Epithelial cell of proximal tubule (primary cell): ENCODE data around the gene CAPS. TPM values are rescaled to one million over a fixed set of nuclear protein-coding genes. Genes with fewer than 3 reads are reported as not detected.
"Not testable (repeated sequence)": the region's sequence is repeated elsewhere in the genome, so short reads cannot be mapped to it uniquely, and the experiment has no call there.

Source experiments
- DNase-seq: peaks from one replicate; pipeline ENCODE4 v3.0.0-alpha.2; 2011; ENCODE audit warnings: low read depth
- H3K4me3 ChIP-seq: 2 replicates; pipeline ENCODE4 v1.5.1; 2011; ENCODE audit warnings: low read depth, mild to moderate bottlenecking, low read length
- total RNA-seq: library from RNA; depleted of rRNA; stranded (reverse); fragments of >200 nt; gene quantifications from 2 replicates; pipeline ENCODE4 v1.2.3, GENCODE V29; 2015
- TF ChIP-seq, protein P1 (sequence below): conservative IDR thresholded peaks from 2 replicates; pipeline ENCODE4 v1.5.1; 2012; ENCODE audit warnings: low read depth, mild to moderate bottlenecking, low read length

CAPS gene
- 4.2 and 10.5 TPM in 2 replicates for total RNA-seq

DNA sequence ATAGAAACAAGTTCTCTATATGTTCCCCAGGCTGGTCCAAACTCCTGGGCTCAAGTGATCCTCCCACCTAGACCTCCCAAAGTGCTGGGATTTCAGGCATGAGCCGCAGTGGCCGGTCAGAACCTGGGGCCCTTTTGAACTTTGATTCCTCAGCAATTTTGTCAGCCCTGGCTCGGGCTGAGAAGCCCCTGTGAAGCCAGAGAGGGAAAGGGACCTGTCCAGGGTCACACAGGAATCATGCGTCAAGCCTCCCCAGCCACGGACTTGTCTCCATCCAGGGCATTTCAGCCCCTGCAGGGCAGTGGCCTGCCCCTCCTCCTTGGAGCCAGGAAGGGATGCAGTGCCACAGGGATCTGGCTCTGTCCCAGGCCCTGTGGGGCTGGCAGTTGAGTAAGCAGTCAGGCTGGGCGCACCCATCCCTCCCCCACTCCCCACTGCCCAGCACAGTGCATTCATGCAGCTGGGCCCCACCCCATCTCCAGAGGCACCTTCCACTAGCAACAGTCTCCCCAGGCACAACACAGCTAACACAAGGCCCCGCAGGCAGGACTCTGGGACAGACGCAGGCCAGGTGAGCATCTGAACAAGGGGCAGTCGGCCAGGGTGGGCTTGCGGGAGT, at the start of gene CAPS:
TSS of gene CAPS (plus strand) at position 516 of the 619 bp plus-strand sequence. CDS start 153 bp downstream, outside the sequence.
- TF ChIP-seq, protein P1, sequence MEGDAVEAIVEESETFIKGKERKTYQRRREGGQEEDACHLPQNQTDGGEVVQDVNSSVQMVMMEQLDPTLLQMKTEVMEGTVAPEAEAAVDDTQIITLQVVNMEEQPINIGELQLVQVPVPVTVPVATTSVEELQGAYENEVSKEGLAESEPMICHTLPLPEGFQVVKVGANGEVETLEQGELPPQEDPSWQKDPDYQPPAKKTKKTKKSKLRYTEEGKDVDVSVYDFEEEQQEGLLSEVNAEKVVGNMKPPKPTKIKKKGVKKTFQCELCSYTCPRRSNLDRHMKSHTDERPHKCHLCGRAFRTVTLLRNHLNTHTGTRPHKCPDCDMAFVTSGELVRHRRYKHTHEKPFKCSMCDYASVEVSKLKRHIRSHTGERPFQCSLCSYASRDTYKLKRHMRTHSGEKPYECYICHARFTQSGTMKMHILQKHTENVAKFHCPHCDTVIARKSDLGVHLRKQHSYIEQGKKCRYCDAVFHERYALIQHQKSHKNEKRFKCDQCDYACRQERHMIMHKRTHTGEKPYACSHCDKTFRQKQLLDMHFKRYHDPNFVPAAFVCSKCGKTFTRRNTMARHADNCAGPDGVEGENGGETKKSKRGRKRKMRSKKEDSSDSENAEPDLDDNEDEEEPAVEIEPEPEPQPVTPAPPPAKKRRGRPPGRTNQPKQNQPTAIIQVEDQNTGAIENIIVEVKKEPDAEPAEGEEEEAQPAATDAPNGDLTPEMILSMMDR: no peak
- DNase-seq: no peak
- H3K4me3 ChIP-seq: no peak within 1 kb of the TSS

DNA sequence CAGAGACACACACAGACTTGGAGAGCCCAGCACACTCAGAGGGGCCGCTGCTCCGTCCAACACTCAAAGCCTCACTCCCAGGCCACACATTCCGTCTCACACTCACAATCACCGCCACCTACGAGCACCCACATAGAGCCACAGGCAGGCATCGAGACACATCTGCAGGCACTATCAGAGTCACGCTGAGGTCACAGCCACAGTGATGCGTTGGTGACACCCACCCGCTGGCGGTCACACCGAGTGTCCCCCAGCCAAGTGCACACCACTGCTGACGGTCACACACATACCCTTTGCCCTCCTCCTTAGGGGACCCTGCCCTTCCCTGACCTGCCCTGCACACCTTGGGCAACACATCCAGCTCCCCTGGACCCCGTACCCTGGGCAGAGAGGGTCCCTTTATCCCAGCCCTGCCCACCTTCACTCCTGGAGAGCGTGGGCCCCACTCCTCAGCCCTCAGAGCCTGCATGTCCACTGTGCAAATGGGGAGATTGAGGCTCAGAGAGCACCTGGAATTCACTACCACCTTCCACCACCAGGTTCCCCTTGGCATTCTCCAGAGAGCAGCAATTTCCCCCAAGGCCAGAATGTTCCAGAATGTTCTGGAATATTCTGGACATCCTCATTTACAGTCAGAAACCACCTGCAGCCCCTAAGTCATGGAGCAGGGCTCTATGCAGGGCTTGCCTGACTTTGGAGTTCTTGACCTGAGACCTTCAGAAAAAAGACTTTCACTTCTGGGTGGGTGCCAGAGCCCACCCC, 49.1 kb upstream of the CAPS start:
- TF ChIP-seq, protein P1: peak; percentile 40
- H3K4me3 ChIP-seq: no peak overlapping the region
- DNase-seq: no peak

DNA sequence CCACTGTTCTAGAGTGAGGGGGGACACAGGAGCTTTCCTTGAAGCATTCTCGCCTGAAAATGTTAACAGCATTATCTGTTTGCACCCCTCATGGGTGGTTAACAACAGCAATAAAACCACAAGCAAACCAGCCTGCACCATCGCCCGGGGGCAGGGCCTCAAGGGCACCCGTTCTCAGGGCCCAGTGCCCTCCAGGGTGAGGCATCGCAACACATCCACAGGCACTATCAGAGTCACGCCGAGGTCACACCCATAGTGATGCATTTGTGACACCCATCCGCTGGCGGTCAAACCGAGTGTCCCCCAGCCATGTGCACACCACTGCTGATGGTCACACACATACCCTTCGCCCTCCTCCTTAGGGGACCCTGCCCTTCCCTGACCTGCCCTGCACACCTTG, 48.3 kb upstream of the CAPS start:
- DNase-seq: no peak

DNA sequence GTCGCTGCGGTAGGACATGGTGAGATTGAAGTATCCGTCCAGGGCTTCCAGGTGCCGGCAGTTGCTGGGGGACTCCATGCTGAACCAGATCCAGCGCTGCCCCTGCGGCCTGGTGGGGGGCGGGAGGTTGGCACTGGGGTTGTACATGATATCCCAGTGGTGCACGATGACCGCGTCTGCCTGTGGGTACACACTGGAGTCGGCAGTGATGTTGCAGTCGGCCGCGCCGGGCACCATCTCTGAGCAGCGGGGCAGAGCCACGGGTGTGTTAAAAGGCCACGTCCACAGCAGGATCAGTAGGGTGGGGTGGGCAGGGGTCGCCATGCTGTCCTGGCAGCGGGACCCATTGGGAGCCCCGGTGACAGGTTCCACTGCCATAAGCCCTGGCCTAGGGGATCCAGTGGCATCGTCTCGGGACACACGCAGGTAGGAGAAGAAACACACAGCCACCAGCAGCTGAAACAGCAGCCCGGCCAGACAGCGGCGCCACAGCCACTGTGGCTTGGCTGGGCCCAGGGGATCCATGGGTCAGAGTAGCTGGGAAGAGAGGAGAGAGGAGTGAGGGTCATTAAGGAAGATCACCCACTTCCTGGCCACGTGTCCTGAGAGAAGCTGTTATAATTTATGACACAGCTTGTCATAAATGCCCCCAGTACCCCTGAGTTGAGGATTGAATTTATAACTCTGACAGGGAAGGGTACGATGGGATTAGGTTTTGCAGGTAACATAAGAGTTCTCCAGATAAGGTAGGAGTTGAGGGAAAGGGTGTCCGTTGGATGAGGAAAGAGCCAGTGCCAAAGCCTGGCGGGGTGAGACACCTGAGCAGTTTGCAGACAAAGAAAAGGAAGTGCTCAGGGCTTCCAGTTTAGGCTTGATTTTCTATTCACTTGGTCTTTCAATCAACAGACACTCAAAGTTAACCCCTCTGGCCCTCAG, 46.6 kb upstream of the CAPS start:
- DNase-seq: no peak
- no peak overlapping the region for H3K4me3 ChIP-seq
- TF ChIP-seq, protein P1: no peak

More for the DNA sequence above, 48.3 kb upstream of the CAPS start:
- no peak overlapping the region for H3K4me3 ChIP-seq
- TF ChIP-seq, protein P1: no peak

DNA sequence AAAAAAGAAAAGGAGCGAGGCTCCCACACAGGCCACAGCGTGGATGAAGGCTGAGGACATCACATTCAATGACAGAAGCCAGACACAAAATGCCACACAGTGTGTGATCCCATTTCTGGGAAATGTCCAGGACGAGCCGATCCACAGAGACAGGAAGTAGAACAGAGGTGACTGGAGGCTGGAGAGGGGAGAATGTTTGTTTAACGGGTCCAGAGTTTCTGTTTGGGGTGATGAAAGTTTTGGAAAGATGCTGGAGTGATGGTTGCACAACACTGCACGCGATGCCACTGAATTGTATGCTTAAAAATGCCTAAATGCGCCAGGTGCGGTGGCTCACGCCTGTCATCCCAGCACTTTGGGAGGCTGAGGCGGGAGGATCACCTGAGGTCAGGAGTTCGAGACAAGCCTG, 43.1 kb upstream of the CAPS start:
- DNase-seq: no peak
- TF ChIP-seq, protein P1: no peak
- no peak overlapping the region for H3K4me3 ChIP-seq

DNA sequence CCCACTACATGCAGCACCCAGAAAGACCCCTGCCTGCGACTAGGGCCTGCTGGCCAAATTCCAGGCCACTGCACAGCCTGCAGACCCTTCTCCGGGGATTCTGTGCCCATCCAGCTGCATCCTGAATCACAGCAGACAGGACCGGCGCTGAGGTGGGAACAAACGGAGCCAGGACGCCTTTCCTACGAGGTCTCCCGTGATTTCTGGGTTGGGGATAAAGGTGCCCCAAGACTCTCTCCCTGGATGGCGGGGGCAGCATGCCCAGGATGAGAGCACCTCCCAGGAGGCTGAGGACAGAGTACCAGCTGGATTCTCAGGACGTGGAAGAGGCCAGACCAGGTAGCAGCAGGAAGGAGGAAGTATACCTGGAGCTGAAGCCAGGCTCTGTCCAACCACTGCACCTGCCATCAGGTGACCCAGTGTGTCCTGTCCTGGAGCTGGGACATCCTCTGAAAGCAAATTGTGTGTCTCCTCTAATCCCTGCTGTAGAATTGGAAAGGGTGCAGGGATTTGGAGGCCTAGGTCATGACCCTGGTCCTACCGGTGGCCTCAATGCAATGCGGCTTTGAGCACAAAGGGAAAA, 40.3 kb upstream of the CAPS start:
- DNase-seq: no peak
- no peak overlapping the region for H3K4me3 ChIP-seq
- TF ChIP-seq, protein P1: no peak

DNA sequence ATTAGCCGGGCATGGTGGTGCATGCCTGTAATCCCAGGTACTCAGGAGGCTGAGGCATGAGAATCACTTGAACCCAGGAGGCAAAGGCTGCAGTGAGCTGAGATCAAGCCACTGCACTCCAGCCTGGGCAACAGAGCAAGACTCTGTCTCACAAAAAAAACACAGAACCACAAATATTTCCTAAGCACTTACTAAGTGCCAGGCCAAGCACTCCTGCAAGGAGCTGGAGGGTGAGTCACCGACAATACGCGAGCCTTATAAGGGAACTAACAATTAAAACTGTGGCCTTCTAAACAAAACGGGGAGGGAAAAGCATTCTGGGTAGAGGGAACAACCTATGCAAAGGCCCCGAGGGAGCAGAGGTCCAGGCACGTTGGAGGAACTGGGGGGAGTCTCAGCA, 39.6 kb upstream of the CAPS start:
- not testable (repeated sequence) for DNase-seq, H3K4me3 ChIP-seq
